Ammon's horn (tissue), 1 donor: ENCODE results near the gene KASH5.

Experiments used
- DNase-seq: peaks from one replicate; pipeline ENCODE4 v3.0.0-alpha.2; 2016; ENCODE audit warnings: low spot score

KASH5 gene

GRCh38 chr19:49395581-49396407, 7.7 kb downstream of the KASH5 start:
- DNase-seq: no peak

- no peak for DNase-seq
Observed at GRCh38 chr19:49396738-49397505, 8.9 kb downstream of the KASH5 start.

- DNase-seq: no peak
Observed at GRCh38 chr19:49398001-49398615, 10.1 kb downstream of the KASH5 start.

DNA sequence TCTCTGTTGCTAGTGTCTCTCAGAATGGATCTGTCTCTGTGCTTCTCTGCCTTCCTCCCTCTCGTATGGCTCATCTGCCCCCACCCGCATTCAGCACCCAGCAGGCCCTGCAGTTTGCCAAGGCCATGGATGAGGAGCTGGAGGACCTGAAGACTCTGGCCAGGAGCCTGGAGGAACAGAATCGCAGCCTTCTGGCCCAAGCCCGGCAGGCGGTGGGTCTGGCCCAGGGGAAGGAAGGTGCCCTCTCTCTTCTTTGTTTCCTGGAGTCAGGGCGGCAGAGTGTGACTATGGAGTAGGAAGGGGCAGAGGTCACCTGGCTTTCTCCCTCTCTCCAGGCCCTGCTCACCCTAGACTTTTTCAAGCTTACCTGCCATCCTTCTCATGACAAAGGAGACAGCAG, 10.9 kb downstream of the KASH5 start:
- DNase-seq: no peak

DNA sequence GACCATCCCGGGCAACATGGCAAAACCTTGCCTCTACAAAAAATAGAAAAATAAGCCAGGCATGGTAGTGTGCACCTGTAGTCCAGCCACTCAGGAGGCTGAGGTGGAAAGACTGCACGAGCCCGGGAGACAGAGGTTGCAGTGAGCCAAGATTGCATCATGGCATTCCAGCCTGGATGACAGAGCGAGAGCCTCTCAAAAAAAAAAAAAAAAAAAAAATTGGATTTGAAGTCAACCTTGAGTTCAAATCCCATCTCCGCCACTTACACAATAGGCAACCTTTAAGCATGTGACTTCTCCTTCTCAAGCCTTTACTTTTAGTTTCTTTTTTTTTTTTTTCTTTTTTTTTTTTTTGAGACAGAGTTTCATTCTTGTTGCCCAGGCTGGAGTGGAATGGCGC, 12.0 kb downstream of the KASH5 start:
- DNase-seq: no peak

- DNase-seq: no peak
Observed at GRCh38 chr19:49403404-49404187, 15.5 kb downstream of the KASH5 start.

DNA sequence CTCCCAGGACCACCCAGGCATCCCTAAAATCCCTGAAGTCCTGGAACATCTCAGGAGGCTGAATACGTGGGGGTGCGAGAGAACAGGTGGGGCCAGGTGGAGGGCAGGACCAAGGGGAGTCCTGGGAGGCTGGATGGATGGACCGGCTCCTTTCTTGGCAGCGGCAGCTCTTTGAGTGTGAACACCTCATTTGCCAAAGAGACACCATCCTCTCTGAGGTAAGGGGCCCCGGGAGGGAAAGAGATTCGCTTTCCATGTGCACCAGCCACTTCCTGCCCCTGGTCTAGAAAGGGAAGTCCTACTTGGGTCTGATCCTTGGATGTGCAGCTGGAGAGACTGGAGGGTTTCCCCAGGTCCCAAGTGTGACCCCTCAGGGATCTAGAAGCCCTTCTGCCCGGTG, 19.0 kb downstream of the KASH5 start:
- no peak for DNase-seq

DNA sequence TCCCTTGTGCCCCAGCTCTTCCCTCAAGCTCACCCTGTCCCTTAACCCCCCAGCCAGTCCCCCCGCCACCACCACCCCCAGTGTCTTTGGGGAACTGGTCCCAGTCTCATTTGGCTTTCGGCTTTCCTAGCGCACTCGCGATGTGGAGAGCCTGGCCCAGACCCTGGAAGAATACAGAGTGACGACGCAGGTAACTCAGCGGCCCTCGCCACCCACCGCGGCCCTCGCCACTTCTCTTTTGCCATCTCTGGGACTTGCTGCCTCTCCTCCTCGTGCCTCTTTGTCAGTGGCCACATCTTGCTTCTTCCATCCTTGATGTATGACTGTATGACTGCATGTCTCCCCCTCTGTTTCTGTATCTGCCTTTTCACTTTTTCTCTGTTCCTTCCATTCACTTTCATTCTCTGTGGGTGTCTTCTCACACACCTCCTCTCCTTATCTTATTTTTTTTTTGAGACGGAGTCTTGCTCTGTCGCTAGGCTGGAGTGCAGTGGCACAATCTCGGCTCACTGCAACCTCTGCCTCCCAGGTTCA, 19.5 kb downstream of the KASH5 start:
- no peak for DNase-seq

- no peak for DNase-seq
Observed at GRCh38 chr19:49408816-49409440, 20.9 kb downstream of the KASH5 start.

DNA sequence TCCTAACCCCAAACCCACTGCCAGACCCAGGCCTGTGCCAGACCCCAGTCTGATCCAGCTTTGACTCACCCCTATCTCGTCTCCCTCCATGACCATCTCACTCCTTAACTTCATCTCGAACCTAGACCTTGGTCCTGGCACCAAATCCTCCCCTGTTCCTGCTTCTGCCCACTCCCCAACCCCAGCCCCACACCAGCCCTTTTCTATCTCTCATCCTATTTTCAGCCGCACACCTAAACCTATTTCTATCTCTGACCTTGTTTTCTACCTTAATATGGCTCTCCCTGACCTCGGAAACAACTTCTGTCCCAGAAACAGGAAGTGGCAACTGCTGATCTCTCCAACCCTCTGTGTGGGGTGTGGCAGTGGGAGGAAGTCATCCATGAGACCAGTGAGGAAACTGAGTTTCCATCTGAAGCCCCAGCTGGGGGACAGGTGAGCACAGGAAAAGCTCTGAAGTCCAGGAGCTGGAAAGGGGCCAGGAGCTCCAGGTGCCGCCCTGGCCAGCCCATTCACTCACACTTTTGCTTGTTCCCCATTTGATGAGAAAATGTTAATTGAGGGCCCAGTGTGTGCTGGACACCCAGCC, 21.5 kb downstream of the KASH5 start:
- no peak for DNase-seq

DNA sequence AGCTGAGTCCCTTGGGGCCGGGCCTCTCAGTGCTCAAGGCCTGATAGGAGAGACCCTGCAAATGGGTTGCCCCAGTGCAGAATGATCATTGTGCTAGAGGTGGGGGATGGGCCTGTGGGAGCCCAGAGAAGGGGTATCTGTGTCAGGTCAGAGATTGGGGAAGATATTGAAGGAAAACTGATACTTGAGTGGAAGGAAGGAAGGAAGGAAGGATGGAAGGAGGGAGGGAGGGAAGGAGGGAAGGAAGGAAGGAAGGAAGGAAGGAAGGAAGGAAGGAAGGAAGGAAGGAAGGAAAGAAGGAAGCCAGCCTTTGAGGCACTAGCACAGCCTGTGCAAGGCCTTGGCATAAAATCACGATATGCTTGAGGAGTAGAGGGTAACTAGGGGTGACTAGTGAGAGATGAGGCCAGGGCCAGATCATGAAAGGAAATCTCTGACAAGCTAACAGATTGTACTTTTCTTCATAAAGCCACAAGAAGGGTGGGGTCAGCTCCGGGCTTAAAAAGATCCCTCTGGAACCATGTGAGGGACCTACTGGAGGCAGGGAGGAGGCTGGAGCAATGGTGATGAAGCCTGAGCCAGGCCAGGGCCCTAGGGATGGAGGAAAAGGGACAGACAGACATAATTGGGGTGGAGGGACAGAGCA, 23.8 kb downstream of the KASH5 start:
- no peak for DNase-seq

DNA sequence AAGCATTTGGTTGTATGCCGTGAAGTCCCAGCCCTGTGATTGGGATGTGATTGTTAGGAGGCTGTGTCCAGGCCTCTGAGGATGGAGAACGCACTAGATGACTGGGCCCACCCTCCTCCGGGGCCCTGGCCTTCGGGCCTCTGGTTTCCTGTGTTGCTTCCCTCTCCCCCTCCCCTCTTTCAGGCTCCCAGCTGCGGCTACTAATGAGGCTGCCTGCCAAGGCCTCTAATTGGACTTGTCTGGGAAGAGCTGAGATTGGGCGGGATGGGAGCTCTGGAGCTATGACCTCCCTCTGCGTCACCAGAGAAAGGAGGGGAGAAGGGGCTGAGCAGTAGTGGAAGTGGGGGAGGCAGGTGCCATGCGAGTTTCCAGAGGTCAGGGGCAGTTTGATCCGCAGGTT, 25.3 kb downstream of the KASH5 start:
- DNase-seq: no peak

DNA sequence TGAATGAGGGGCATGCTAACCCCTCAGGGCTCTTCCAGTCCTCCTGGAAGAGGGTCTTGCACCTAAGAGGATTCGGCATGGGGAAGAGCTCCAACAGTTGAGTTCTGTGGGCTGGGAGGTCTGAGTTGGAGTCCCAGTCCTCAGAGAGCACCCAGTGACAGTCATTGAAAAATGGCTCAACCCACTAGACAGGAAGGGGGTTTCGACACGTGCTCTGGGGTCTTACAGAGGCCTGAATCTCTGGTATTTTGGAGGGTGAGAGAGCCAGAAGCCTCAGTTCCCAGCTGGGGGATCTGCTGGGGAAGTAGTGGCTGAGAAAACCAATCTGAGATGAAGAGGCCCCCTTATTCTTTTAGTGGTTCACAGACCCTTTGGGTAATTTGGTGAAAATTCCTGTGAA, 26.2 kb downstream of the KASH5 start:
- DNase-seq: no peak

GRCh38 chr19:49415102-49415809, 27.2 kb downstream of the KASH5 start:
- no peak for DNase-seq

DNA sequence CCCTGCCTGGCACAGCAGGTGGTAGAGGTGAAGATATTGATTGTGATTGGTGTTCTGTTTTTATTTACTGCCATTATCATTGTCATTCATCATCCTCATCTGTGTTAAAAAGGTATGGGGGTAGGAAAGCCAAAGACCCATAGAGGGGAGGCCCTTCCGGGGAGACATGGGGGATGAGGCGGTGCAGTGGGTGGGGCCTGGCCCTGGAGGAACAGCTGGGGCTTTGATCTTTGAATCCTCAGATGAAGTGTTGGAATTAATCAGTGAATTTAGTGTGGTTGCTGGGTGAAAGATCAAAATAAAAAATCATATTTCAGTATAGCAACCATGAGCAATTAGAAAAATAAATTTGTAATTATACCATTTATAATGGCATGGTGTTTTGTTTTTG, 27.8 kb downstream of the KASH5 start:
- DNase-seq: no peak

GRCh38 chr19:49417088-49417487, 29.0 kb downstream of the KASH5 start:
- DNase-seq: no peak

GRCh38 chr19:49418511-49418910, 30.5 kb downstream of the KASH5 start:
- no peak for DNase-seq

GRCh38 chr19:49419173-49419572, 31.1 kb downstream of the KASH5 start:
- no peak for DNase-seq

DNA sequence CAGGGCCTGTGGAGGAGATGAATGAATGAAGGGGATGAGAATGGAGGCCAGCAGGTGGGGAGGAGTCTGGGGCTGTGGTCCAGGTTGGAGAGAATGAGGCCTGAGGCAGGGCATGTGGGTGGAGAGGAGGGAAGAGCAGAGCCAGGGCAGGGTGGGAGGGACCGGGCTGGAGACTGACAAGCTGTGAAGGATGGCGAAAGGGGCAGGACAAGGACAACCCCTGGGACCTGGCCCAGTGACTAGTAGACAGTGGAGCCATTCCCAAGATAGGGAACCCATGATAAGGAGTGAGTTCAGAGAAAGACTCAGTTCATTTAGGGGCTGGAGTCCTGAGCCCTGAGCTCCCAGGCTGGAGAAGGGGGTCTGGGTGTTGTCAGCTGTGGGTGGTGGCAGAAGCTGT, 32.2 kb downstream of the KASH5 start:
- no peak for DNase-seq
